COLO668 (cell line): ENCODE results near the gene SARS2.

Experiments used
- DNase-seq: peaks from one replicate; lab custom pipeline; 2025; ENCODE audit not compliant: unreplicated experiment; lab: John Stamatoyannopoulos, UW

SARS2 gene

GRCh38 chr19:38919837-38920601 is 10.5 kb downstream of the SARS2 start:
- no peak for DNase-seq

GRCh38 chr19:38918526-38918925 is 12.0 kb downstream of the SARS2 start:
- no peak for DNase-seq

GRCh38 chr19:38917921-38918491 is 12.6 kb downstream of the SARS2 start:
- peak; percentile 14 for DNase-seq

GRCh38 chr19:38917516-38917915 is 13.0 kb downstream of the SARS2 start:
- DNase-seq, result no peak

- no peak for DNase-seq
These were observed 14.9 kb downstream of the SARS2 start for GRCh38 chr19:38915329-38916321.

- no peak for DNase-seq
These were observed 16.6 kb downstream of the SARS2 start for GRCh38 chr19:38913958-38914357.

- DNase-seq, result no peak
These were observed 17.7 kb downstream of the SARS2 start for GRCh38 chr19:38912600-38913514.

- no peak for DNase-seq
These were observed 19.1 kb downstream of the SARS2 start for GRCh38 chr19:38911388-38912001.

- DNase-seq, result no peak
These were observed 20.1 kb downstream of the SARS2 start for GRCh38 chr19:38910488-38910887.

GRCh38 chr19:38908911-38909310 is 21.7 kb downstream of the SARS2 start:
- no peak for DNase-seq

- DNase-seq, result no peak
These were observed 22.9 kb downstream of the SARS2 start for GRCh38 chr19:38907670-38908069.

- DNase-seq, result no peak
These were observed 23.3 kb downstream of the SARS2 start for GRCh38 chr19:38907227-38907626.

- no peak for DNase-seq
These were observed 24.9 kb downstream of the SARS2 start for GRCh38 chr19:38905620-38906019.

- DNase-seq, result no peak
These were observed 25.7 kb downstream of the SARS2 start for GRCh38 chr19:38904581-38905539.

- no peak for DNase-seq
These were observed 28.9 kb downstream of the SARS2 start for GRCh38 chr19:38901683-38902082.

- no peak for DNase-seq
These were observed 29.8 kb downstream of the SARS2 start for GRCh38 chr19:38900743-38901190.

- no peak for DNase-seq
These were observed 30.3 kb downstream of the SARS2 start for GRCh38 chr19:38900202-38900629.

GRCh38 chr19:38899447-38900201 is 30.9 kb downstream of the SARS2 start, which contains the start of the genes NFKBIB and SIRT2:
Gene NFKBIB (plus strand): TSS chr19:38899969. CDS start chr19:38900033, 64 bp downstream.
Gene SIRT2 (minus strand): TSS chr19:38899618. CDS start chr19:38899521, 97 bp downstream.
- DNase-seq, result peak; percentile 99
